ENCODE measurements around the gene CDYL.

DNA sequence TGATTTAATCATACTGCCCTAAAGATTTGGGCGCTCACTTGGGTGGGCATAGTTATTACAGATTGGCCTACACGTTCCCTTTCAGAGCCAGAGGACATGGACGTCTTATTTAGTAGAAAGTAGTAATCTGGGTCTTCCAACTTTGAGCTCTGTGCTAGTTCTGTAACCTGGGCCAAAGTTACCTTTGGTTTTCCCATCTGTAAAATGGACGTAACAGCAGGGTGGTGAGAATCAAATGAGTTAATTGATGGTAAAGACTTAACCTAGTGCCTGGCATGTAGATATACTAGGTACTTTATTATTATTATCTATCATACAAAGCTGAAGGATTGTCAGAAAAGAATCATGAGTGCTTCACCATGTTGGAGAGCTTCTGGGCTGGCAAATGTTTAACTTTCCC lies 74.8 kb downstream of the CDYL start:
- no peak for TF ChIP-seq RAD21 (IDR thresholded peaks at IDR 0.05; ENCODE audit: low read length)
- TF ChIP-seq, protein P1, sequence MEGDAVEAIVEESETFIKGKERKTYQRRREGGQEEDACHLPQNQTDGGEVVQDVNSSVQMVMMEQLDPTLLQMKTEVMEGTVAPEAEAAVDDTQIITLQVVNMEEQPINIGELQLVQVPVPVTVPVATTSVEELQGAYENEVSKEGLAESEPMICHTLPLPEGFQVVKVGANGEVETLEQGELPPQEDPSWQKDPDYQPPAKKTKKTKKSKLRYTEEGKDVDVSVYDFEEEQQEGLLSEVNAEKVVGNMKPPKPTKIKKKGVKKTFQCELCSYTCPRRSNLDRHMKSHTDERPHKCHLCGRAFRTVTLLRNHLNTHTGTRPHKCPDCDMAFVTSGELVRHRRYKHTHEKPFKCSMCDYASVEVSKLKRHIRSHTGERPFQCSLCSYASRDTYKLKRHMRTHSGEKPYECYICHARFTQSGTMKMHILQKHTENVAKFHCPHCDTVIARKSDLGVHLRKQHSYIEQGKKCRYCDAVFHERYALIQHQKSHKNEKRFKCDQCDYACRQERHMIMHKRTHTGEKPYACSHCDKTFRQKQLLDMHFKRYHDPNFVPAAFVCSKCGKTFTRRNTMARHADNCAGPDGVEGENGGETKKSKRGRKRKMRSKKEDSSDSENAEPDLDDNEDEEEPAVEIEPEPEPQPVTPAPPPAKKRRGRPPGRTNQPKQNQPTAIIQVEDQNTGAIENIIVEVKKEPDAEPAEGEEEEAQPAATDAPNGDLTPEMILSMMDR (conservative IDR thresholded peaks at IDR 0.05; ENCODE audit: low read depth, low read length), result no peak
- TF ChIP-seq POLR2A (IDR thresholded peaks at IDR 0.05; ENCODE audit: low read depth, low read length), result no peak
- no peak for TF ChIP-seq ELK1 (IDR thresholded peaks at IDR 0.05; ENCODE audit: borderline replicate concordance, low read depth, low read length)
- TF ChIP-seq, protein P2, sequence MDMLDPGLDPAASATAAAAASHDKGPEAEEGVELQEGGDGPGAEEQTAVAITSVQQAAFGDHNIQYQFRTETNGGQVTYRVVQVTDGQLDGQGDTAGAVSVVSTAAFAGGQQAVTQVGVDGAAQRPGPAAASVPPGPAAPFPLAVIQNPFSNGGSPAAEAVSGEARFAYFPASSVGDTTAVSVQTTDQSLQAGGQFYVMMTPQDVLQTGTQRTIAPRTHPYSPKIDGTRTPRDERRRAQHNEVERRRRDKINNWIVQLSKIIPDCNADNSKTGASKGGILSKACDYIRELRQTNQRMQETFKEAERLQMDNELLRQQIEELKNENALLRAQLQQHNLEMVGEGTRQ (IDR thresholded peaks at IDR 0.05; ENCODE audit: low read depth, low read length), result no peak
- no peak for TF ChIP-seq CEBPB (IDR thresholded peaks at IDR 0.05; ENCODE audit: low read depth, low read length)
- TF ChIP-seq MAFK (IDR thresholded peaks at IDR 0.05; ENCODE audit: low read depth, low read length), result no peak

Measured in IMR-90 (cell line).